Measurements from ENCODE around the gene TCF7L1.
A peak's percentile ranks its signal among the peaks of the same experiment; 100 is the strongest.
"Not testable (repeated sequence)": the region's sequence is repeated elsewhere in the genome, so short reads cannot be mapped to it uniquely, and the experiment has no call there.

Gene TCF7L1

GRCh38 chr2:85132834-85133637 is at the start of gene TCF7L1:
Gene TCF7L1, plus strand, starts transcription at chr2:85133392. Its CDS starts 293 bp downstream, at chr2:85133685.
- peak; percentile 52 for DNase-seq

- DNase-seq, result no peak
Measured at GRCh38 chr2:85085563-85085962, 47.6 kb upstream of the TCF7L1 start.

GRCh38 chr2:85087541-85087940 is 45.7 kb upstream of the TCF7L1 start:
- DNase-seq, result no peak

GRCh38 chr2:85088921-85089320 is 44.3 kb upstream of the TCF7L1 start:
- DNase-seq, result no peak

- no peak for DNase-seq
Measured at GRCh38 chr2:85089585-85089984, 43.6 kb upstream of the TCF7L1 start.

- DNase-seq, result no peak
Measured at GRCh38 chr2:85091838-85092237, 41.4 kb upstream of the TCF7L1 start.

GRCh38 chr2:85095094-85095493 is 38.1 kb upstream of the TCF7L1 start:
- DNase-seq, result no peak

- no peak for DNase-seq
Measured at GRCh38 chr2:85096616-85097015, 36.6 kb upstream of the TCF7L1 start.

- no peak for DNase-seq
Measured at GRCh38 chr2:85104228-85104627, 29.0 kb upstream of the TCF7L1 start.

GRCh38 chr2:85106489-85107180 is 26.6 kb upstream of the TCF7L1 start:
- no peak for DNase-seq

- no peak for DNase-seq
Measured at GRCh38 chr2:85110991-85111560, 22.1 kb upstream of the TCF7L1 start.

- no peak for DNase-seq
Measured at GRCh38 chr2:85111819-85112281, 21.3 kb upstream of the TCF7L1 start.

GRCh38 chr2:85112906-85113625 is 20.1 kb upstream of the TCF7L1 start:
- DNase-seq, result no peak

- no peak for DNase-seq
Measured at GRCh38 chr2:85114586-85115330, 18.4 kb upstream of the TCF7L1 start.

GRCh38 chr2:85116207-85116606 is 17.0 kb upstream of the TCF7L1 start:
- DNase-seq, result no peak

GRCh38 chr2:85119900-85120299 is 13.3 kb upstream of the TCF7L1 start:
- no peak for DNase-seq

- DNase-seq, result no peak
Measured at GRCh38 chr2:85120363-85120762, 12.8 kb upstream of the TCF7L1 start.

- DNase-seq, result not testable (repeated sequence)
Measured at GRCh38 chr2:85126462-85126861, 6.7 kb upstream of the TCF7L1 start.

- no peak for DNase-seq
Measured at GRCh38 chr2:85129861-85130260, 3.3 kb upstream of the TCF7L1 start.

- no peak for DNase-seq
Measured at GRCh38 chr2:85130407-85130806, 2.8 kb upstream of the TCF7L1 start.

- no peak for DNase-seq
Measured at GRCh38 chr2:85131116-85131515, 2.1 kb upstream of the TCF7L1 start.

- no peak for DNase-seq
Measured at GRCh38 chr2:85132397-85132796, 795 bp upstream of the TCF7L1 start.
